H1 (cell line): Measurements from ENCODE around the gene MCOLN3. TPM values are rescaled to one million over a fixed set of nuclear protein-coding genes. Genes with fewer than 3 reads are reported as not detected.

Source experiments
- CTCF ChIA-PET: fragments of 300-600 bp; sonication (Branson Sonifier 250); formaldehyde crosslinking; loops from one replicate; lab custom pipeline; 2021; ENCODE audit not compliant: partially characterized antibody; lab: Charles Lee
- POLR2A ChIA-PET: fragments of 300-600 bp; sonication (Branson Sonifier 250); formaldehyde crosslinking; loops from one replicate; lab custom pipeline; 2021; ENCODE audit warnings: inconsistent platforms; ENCODE audit not compliant: partially characterized antibody; lab: Charles Lee
- DNase-seq, 2 experiments: peaks; one replicate each; pipeline versions ENCODE4 v3.0.0 to v3.0.0-alpha.2; 2010 to 2022; ENCODE audit warnings: low spot score in 2 of 2, low read depth in 1 of 2, mixed read lengths in 1 of 2
- FAIRE-seq: peaks from 2 replicates; lab custom pipeline; 2011; peaks lifted over from hg19 to GRCh38; lab: Jason Lieb, UNC
- H2AFZ ChIP-seq: 2 replicates; pipeline ENCODE4 v1.8.1; 2012; ENCODE audit warnings: low read length, inconsistent platforms
- H2AK5ac ChIP-seq: 2 replicates; pipeline ENCODE4 v1.6.1; 2013; ENCODE audit warnings: low read depth, low read length
- H2BK120ac ChIP-seq: replicated peaks from 2 replicates; pipeline ENCODE3; 2013; ENCODE audit warnings: low read depth, low read length, inconsistent platforms
- H2BK12ac ChIP-seq: 2 replicates; pipeline ENCODE4 v1.6.1; 2013; ENCODE audit warnings: low read depth, low read length
- H2BK15ac ChIP-seq: 2 replicates; pipeline ENCODE4 v1.6.1; 2013; ENCODE audit warnings: low read length
- H2BK20ac ChIP-seq: 2 replicates; pipeline ENCODE4 v1.6.1; 2013; ENCODE audit warnings: low read length
- H2BK5ac ChIP-seq: 2 replicates; pipeline ENCODE4 v1.6.1; 2013; ENCODE audit warnings: low read depth, low read length
- H3K14ac ChIP-seq: 2 replicates; pipeline ENCODE4 v1.6.1; 2013; ENCODE audit warnings: inconsistent platforms; ENCODE audit not compliant: insufficient read length
- H3K18ac ChIP-seq: 2 replicates; pipeline ENCODE4 v1.6.1; 2013; ENCODE audit warnings: low read length; ENCODE audit errors: extremely low read depth
- H3K23ac ChIP-seq: 2 replicates; pipeline ENCODE4 v1.6.1; 2013; ENCODE audit warnings: inconsistent platforms; ENCODE audit not compliant: insufficient read length
- H3K23me2 ChIP-seq: 2 replicates; pipeline ENCODE4 v1.6.1; 2013; ENCODE audit warnings: low read depth, low read length
- H3K27ac ChIP-seq: 2 replicates; pipeline ENCODE4 v1.6.1; 2011; ENCODE audit warnings: low read depth, low read length, inconsistent platforms
- H3K27me3 ChIP-seq, 4 experiments: replicated peaks in 1 of 4; 1 replicate in 1 of 4; 2 replicates in 3 of 4; pipeline versions ENCODE4 v1.6.1 to v1.8.1; 2011 to 2013; ENCODE audit warnings: low read length in 3 of 4, mild to moderate bottlenecking in 3 of 4, inconsistent platforms in 2 of 4, mixed read lengths in 2 of 4, moderate library complexity in 1 of 4; ENCODE audit not compliant: control insufficient read depth in 3 of 4, insufficient read depth in 3 of 4; ENCODE audit errors: extremely low read depth in 1 of 4
- H3K36me3 ChIP-seq, 4 experiments: 2 replicates each; pipeline versions ENCODE4 v1.6.1 to v1.8.1; 2011 to 2013; ENCODE audit warnings: mild to moderate bottlenecking in 4 of 4, low read length in 3 of 4, moderate library complexity in 2 of 4, control low read depth in 1 of 4, inconsistent platforms in 1 of 4; ENCODE audit not compliant: insufficient read depth in 4 of 4, control insufficient read depth in 2 of 4
- H3K4ac ChIP-seq: replicated peaks from 2 replicates; pipeline ENCODE3; 2013; ENCODE audit warnings: low read length, low read depth, mixed read lengths, inconsistent platforms; ENCODE audit not compliant: insufficient read length
- H3K4me1 ChIP-seq, 4 experiments: replicated peaks in 1 of 4; 1 replicate in 1 of 4; 2 replicates in 3 of 4; pipeline versions ENCODE4 v1.6.1 to v1.8.1; 2011 to 2013; ENCODE audit warnings: low read length in 3 of 4, inconsistent platforms in 2 of 4, mixed read lengths in 1 of 4; ENCODE audit not compliant: insufficient read depth in 4 of 4, control insufficient read depth in 3 of 4
- H3K4me2 ChIP-seq, 2 experiments: 2 replicates each; pipeline versions ENCODE4 v1.6.1 to v1.8.1; 2011 to 2013; ENCODE audit warnings: low read depth in 2 of 2, low read length in 2 of 2, control low read depth in 1 of 2, inconsistent platforms in 1 of 2, mild to moderate bottlenecking in 1 of 2; ENCODE audit not compliant: insufficient read depth in 1 of 2
- H3K4me3 ChIP-seq, 4 experiments: fragments of 200-600, 300-600 bp in 1 of 4; sonication (generic), shearing (Covaris generic), sonication (Bioruptor Twin) in 1 of 4; 2 replicates each; pipeline versions ENCODE4 v1.5.1 to v1.8.1; 2011 to 2016; ENCODE audit warnings: low read length in 4 of 4, low read depth in 3 of 4, control low read depth in 2 of 4, inconsistent platforms in 2 of 4, mild to moderate bottlenecking in 2 of 4, mixed read lengths in 1 of 4, moderate library complexity in 1 of 4; ENCODE audit not compliant: insufficient read depth in 2 of 4; ENCODE audit errors: extremely low read depth in 1 of 4
- H3K56ac ChIP-seq: replicated peaks from 2 replicates; pipeline ENCODE3; 2013; ENCODE audit warnings: low read depth, mild to moderate bottlenecking, mixed read lengths, low read length, inconsistent platforms; ENCODE audit not compliant: insufficient read length
- H3K79me1 ChIP-seq: 2 replicates; pipeline ENCODE4 v1.6.1; 2013; ENCODE audit warnings: low read depth, low read length, control low read depth
- H3K79me2 ChIP-seq, 2 experiments: 2 replicates each; pipeline versions ENCODE4 v1.6.1 to v1.8.1; 2012 to 2013; ENCODE audit warnings: low read length in 2 of 2, mild to moderate bottlenecking in 2 of 2, inconsistent platforms in 1 of 2; ENCODE audit not compliant: insufficient read depth in 2 of 2, control insufficient read depth in 1 of 2
- H3K9ac ChIP-seq, 4 experiments: replicated peaks in 1 of 4; 1 replicate in 1 of 4; 2 replicates in 3 of 4; pipeline versions ENCODE4 v1.6.1 to v1.8.1; 2011 to 2013; ENCODE audit warnings: low read depth in 3 of 4, low read length in 3 of 4, control low read depth in 2 of 4, mild to moderate bottlenecking in 2 of 4, moderate library complexity in 2 of 4, inconsistent platforms in 1 of 4; ENCODE audit errors: extremely low read depth in 1 of 4
- H3K9me3 ChIP-seq, 2 experiments: 2 replicates each; pipeline versions ENCODE4 v1.6.1 to v1.8.1; 2012 to 2013; ENCODE audit warnings: mild to moderate bottlenecking in 2 of 2, moderate library complexity in 2 of 2, control low read depth in 1 of 2, inconsistent platforms in 1 of 2, low read depth in 1 of 2, low read length in 1 of 2, mixed read lengths in 1 of 2; ENCODE audit not compliant: insufficient read depth in 2 of 2
- H4K20me1 ChIP-seq, 2 experiments: replicated peaks in 1 of 2; 2 replicates each; pipeline versions ENCODE3 to v1.8.1; 2011 to 2013; ENCODE audit warnings: inconsistent platforms in 2 of 2, low read length in 2 of 2, mild to moderate bottlenecking in 1 of 2; ENCODE audit not compliant: insufficient read depth in 2 of 2, control insufficient read depth in 1 of 2
- H4K5ac ChIP-seq: 2 replicates; pipeline ENCODE4 v1.6.1; 2013; ENCODE audit warnings: low read length, low read depth, mixed read lengths, inconsistent platforms; ENCODE audit not compliant: insufficient read length
- H4K8ac ChIP-seq: 2 replicates; pipeline ENCODE4 v1.8.0; 2013; ENCODE audit warnings: mild to moderate bottlenecking, moderate library complexity, low read length, inconsistent platforms; ENCODE audit not compliant: insufficient read depth; ENCODE audit errors: extremely low read depth
- H4K91ac ChIP-seq: replicated peaks from 2 replicates; pipeline ENCODE3; 2013; ENCODE audit warnings: low read length, mixed read lengths, inconsistent platforms; ENCODE audit not compliant: insufficient read length
- ASH2L ChIP-seq: fragments of 200-600, 300-600 bp; sonication (generic); IDR thresholded peaks from one replicate; pipeline ENCODE4 v1.7.1; 2017; ENCODE audit warnings: low read length
- CBX8 ChIP-seq: fragments of 300-800, 300-1000 bp; sonication (generic); IDR thresholded peaks from 2 replicates; pipeline ENCODE4 v1.7.1; 2016; ENCODE audit warnings: low read depth, low read length, borderline replicate concordance
- CEBPB ChIP-seq: IDR thresholded peaks from 2 replicates; pipeline ENCODE4 v1.6.1; 2012; ENCODE audit warnings: low read depth, low read length
- CTCF ChIP-seq, 3 experiments: IDR thresholded peaks; 1 replicate in 2 of 3; 2 replicates in 1 of 3; pipeline versions ENCODE4 v1.5.1 to v1.6.1; 2011; ENCODE audit warnings: low read length in 3 of 3, mild to moderate bottlenecking in 3 of 3, inconsistent platforms in 2 of 3, low read depth in 1 of 3, moderate library complexity in 1 of 3; ENCODE audit not compliant: insufficient read depth in 1 of 3; ENCODE audit errors: control extremely low read depth in 1 of 3
- HDAC2 ChIP-seq, 2 experiments: fragments of 300-600 bp in 1 of 2; sonication (generic) in 1 of 2; IDR thresholded peaks; 2 replicates each; pipeline ENCODE4 v1.6.1; 2011 to 2012; ENCODE audit warnings: low read depth in 2 of 2, low read length in 2 of 2, mild to moderate bottlenecking in 2 of 2, moderate library complexity in 2 of 2, borderline replicate concordance in 1 of 2, inconsistent platforms in 1 of 2
- HDAC6 ChIP-seq: IDR thresholded peaks from one replicate; pipeline ENCODE4 v1.7.1; 2012; ENCODE audit warnings: low read depth, mild to moderate bottlenecking, inconsistent platforms, low read length, moderate library complexity
- JUN ChIP-seq: IDR thresholded peaks from 2 replicates; pipeline ENCODE4 v1.6.1; 2011; ENCODE audit warnings: low read depth, mild to moderate bottlenecking, improper control_type of control experiment, low read length
- KDM1A ChIP-seq: fragments of 200-600, 300-600 bp; sonication (generic); IDR thresholded peaks from 2 replicates; pipeline ENCODE4 v1.7.1; 2016; ENCODE audit warnings: mild to moderate bottlenecking, low read length, borderline replicate concordance
- SP1 ChIP-seq: IDR thresholded peaks from 2 replicates; pipeline ENCODE4 v1.6.1; 2011; ENCODE audit warnings: low read depth, low read length
- TAF7 ChIP-seq: optimal IDR thresholded peaks from 2 replicates; pipeline ENCODE3; 2011; ENCODE audit warnings: low read depth, mild to moderate bottlenecking, inconsistent platforms, low read length, moderate library complexity, borderline replicate concordance
- WGBS, 2 experiments: shearing (Covaris generic) in 1 of 2; methylation state at CpG; one replicate each; pipeline versions ENCODE4 v1.1.6 to v1.1.7; 2013 to 2015; ENCODE audit warnings: low lambda C conversion rate in 2 of 2, mixed read lengths in 2 of 2, inconsistent platforms in 1 of 2, low coverage in 1 of 2, missing lambda C conversion rate in 1 of 2; ENCODE audit not compliant: insufficient replicate concordance in 2 of 2, insufficient coverage in 1 of 2, insufficient read length in 1 of 2; ENCODE audit errors: extremely low coverage in 1 of 2, missing lambda C conversion rate in 1 of 2; 5-methylcytosine and 5-hydroxymethylcytosine counted together
- polyA plus RNA-seq, 7 experiments: library from polyadenylated mRNA; depleted of rRNA in 3 of 7; stranded (reverse) in 5 of 7; unstranded in 2 of 7; fragments of >200 nt in 5 of 7; fragments of 200-250 nt in 2 of 7; gene quantifications; 1 replicate in 5 of 7; 2 replicates in 1 of 7; 4 replicates in 1 of 7; pipeline versions ENCODE4 v1.2.1 to v1.2.3, GENCODE V29; 2011 to 2013; ENCODE audit warnings: missing spikeins in 2 of 7, mixed read lengths in 2 of 7
- total RNA-seq: library from RNA; stranded (reverse); fragmentation: NEBNext Ultra II Directional; extraction: Animal tissue kit (Norgen Biotek cat#: 25700); gene quantifications from 2 replicates; pipeline ENCODE4 v1.2.1, GENCODE V29; 2021

MCOLN3 gene
- total and polyA plus RNA-seq, 2 of the 8 experiments (the other 6 are each of a cell fraction or from before 2014, with no cell fraction given), result 3.8 to 4.9 TPM

DNA sequence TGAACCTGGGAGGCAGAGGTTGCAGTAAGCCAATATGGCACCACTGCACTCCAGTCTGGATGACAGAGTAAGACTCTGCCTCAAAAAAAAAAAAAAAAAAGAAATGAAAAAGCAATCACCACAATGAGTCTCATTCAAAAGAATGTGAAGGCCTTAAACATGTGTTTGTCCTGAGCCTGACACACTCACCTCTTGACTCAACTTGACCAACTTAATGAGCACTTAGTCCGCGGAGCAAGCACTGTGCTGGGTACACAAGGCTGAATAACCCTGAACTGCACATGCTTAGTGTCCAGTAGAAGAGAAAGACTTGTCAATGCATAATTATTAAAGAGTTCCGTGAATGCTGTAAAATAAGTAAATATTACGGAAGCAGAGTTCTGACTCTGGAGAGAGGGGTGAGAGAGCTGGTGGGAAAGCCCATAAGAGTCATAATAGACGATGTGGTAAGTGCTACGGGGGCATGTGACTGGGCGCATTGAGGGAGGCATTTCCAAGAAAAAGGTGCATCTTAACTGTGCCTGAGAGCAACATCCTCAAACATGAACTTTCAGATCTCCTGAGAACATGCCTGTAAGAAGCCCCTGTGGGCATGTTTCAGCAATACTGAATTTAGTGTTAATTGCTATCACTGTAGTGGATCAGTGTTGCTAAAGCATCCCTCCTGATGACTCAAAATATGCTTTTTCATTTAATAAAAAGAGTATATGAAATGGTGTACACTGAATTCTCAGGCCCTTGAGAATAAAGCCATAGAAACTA is 78.6 kb downstream of the MCOLN3 start:
- Histone ChIP-seq H3K27ac (no peak overlapping the region), H3K79me1 (no peaks in the 10 kb centered on the region), H3K23ac (no peak overlapping the region), H3K14ac (no peak overlapping the region), H2BK20ac (no peak overlapping the region), H4K5ac (no peak overlapping the region), H2AK5ac (no peak overlapping the region), H4K20me1 (no peaks in the 10 kb centered on the region), H3K4me2 (no peak overlapping the region), H3K9me3 (no peaks in the 10 kb centered on the region; a peak in 1 of 4 replicates), H3K23me2 (no peaks in the 10 kb centered on the region), H4K8ac (no peak overlapping the region), H2AFZ (no peak overlapping the region), H2BK15ac (no peak overlapping the region), H3K4me1 (peaks cover 0 to 5% (median 0%) of the 10 kb centered on the region in 4 experiments; a peak in 3 of 7 replicates), H3K9ac (no peak overlapping the region), H3K18ac (no peak overlapping the region), H3K56ac (no peak overlapping the region), H3K79me2 (no peaks in the 10 kb centered on the region), H3K4ac (no peak overlapping the region), H2BK12ac (no peak overlapping the region), H2BK120ac (no peak overlapping the region), H3K4me3 (no peak overlapping the region), H3K36me3 (no peaks in the 10 kb centered on the region), H3K27me3 (no peaks in the 10 kb centered on the region), H2BK5ac (no peak overlapping the region), H4K91ac (no peak overlapping the region)
- CTCF ChIA-PET, result interaction anchor here (1.5 kb wide), 1 partner anchor 25 kb away, joined by 4 read pairs; no protein-coding TSS in a partner anchor
- POLR2A ChIA-PET, result no interaction called here
- WGBS, 2 experiments, result 87% methylated on average over 7 of the region's 7 CpGs; no CpG with 5 or more reads in 1 of the 2 experiments
- DNase-seq, result no peak
- FAIRE-seq, result no peak
- TF ChIP-seq JUN, result no peak
- no peak for TF ChIP-seq HDAC2 (IDR thresholded peaks at IDR 0.05; ENCODE audit: borderline replicate concordance in 1 of 2, low read depth in 2 of 2, low read length in 2 of 2)
- no peak for TF ChIP-seq TAF7
- TF ChIP-seq CTCF (IDR thresholded peaks at IDR 0.05; ENCODE audit: control extremely low read depth in 1 of 3, insufficient read depth in 1 of 3, low read depth in 1 of 3, low read length in 3 of 3), result no peak
- no peak for TF ChIP-seq HDAC6
- TF ChIP-seq KDM1A, result no peak
- no peak for TF ChIP-seq SP1
- TF ChIP-seq ASH2L, result no peak
- no peak for TF ChIP-seq CBX8
- TF ChIP-seq CEBPB, result no peak
